Measurements from ENCODE around the gene CCT5.
"Not testable (repeated sequence)": the region's sequence is repeated elsewhere in the genome, so short reads cannot be mapped to it uniquely, and the experiment has no call there.

Gene CCT5

DNA sequence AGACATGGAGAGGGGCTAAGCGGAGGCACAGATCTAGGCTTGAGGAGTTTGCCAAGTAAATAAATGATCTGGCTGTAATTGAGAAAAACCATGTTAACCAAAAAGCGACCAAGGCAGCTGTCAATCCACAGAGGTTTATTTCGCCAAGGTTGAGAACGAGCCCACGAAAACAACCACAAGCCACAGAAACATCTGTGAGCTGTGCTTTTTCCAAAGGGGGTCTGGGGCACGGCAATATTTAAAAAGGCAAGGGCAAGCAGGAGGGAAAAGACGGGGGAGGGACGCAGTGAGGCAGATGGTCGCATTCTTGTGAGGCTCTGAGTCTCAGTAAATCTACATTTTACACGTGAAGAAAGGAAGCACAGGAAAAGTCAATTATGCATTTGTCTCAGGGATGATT is 25.4 kb downstream of the CCT5 start:
- H3K4me3 ChIP-seq (ENCODE audit: low read depth, low read length) = no peak overlapping the region

DNA sequence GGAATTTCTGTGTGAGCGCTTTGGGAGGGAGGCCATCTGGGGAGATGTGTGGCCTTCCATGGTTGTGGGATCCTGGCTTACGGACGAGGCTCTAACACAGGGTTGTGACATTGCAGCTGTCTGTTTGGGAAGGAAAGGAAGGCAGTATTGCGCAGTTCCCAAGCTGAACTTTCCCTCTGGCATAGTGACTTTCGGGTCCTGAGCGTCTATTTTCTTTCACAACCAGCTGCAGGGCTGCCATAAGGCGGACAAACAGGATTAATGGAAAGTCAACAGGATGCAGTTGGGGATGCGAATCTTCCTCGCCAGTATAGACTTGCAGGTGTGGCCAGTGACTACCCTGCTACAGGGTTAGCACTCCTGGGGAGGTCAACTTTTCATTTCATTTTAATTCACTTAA is 25.9 kb downstream of the CCT5 start:
- H3K4me3 ChIP-seq (ENCODE audit: low read depth, low read length) = no peak overlapping the region

DNA sequence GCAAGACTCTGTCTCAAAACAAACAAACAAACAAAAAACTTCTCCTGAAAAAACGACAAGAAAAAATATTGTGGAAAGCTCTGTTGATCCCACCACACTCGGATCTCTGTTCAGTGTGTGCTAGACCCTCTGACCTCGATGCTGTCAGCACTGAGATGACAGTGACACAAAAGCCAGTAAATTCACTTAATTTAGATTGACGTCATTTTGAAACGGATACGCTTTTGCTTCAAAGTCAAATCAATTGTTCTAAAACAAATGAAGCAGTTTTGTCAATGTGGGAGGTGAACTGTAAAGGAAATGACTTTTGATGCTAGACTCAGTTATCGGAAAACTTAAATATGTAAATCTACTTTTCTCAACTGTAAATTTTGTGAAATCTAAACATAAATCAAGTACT is 26.6 kb downstream of the CCT5 start:
- no peak overlapping the region for H3K4me3 ChIP-seq (ENCODE audit: low read depth, low read length)

- H3K4me3 ChIP-seq (ENCODE audit: low read depth, low read length) = no peak overlapping the region
Measured at GRCh38 chr5:10277773-10278630, 27.9 kb downstream of the CCT5 start.

- H3K4me3 ChIP-seq (ENCODE audit: low read depth, low read length) = no peak overlapping the region
Measured at GRCh38 chr5:10278658-10279279, 28.7 kb downstream of the CCT5 start.

DNA sequence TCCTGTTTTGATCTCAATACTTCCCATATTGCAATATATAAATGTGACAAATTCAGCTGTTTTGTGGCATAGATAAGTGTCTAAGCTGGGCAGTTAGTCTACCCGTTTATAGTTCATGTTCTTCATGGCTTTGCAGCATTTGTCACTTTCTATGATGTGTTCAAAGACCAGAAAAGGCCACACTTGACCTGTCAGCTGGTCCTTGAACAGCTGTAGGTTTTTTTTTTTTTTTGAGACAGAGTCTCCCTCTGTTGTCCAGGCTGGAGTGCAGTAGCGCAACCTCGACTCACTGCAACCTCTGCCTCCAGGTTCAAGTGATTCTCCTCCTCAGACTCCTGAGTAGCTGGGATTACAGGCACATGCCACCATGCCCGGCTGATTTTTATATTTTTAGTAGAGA is 29.2 kb downstream of the CCT5 start:
- H3K4me3 ChIP-seq (ENCODE audit: low read depth, low read length) = no peak overlapping the region

DNA sequence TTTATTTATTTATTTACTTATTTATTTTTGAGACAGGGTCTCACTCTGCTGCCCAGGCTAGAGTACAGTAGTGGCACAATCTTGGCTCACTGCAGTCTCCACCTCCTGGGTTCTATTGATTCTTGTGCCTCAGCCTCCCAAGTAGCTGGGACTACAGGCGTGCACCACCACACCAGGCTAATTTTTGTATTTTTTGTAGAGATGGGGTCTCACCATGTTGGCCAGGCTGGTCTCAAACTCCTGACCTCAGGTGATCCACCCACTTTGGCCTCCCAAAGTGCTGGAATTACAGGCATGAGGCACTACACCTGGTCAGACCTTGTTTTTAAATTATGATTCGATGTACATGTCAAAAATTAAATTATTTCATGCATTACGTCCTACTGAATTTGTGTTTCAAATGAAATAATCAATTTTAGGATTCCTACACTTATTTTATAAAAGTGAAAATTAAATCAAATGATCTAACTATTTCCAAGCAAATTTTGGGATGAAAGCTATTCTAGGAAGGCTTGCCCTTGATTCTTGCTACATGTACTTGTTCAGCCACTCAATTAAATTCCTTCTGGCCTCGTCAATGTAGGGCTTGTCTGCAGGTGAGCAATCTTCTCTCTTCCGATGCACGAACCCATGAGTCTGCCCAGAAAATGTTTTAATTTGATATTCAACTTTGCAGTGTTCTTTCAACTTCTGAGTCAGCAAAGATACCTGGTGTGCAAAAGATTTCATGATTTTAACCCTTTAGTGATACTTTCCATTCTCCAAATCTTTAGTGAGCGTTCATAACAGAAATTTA is 30.0 kb downstream of the CCT5 start:
- H3K4me3 ChIP-seq (ENCODE audit: low read depth, low read length) = no peak overlapping the region

GRCh38 chr5:10283927-10284635 is 34.0 kb downstream of the CCT5 start:
- no peak overlapping the region for H3K4me3 ChIP-seq (ENCODE audit: low read depth, low read length)

- H3K4me3 ChIP-seq (ENCODE audit: low read depth, low read length) = not testable (repeated sequence)
Measured at GRCh38 chr5:10285362-10285761, 35.3 kb downstream of the CCT5 start.

DNA sequence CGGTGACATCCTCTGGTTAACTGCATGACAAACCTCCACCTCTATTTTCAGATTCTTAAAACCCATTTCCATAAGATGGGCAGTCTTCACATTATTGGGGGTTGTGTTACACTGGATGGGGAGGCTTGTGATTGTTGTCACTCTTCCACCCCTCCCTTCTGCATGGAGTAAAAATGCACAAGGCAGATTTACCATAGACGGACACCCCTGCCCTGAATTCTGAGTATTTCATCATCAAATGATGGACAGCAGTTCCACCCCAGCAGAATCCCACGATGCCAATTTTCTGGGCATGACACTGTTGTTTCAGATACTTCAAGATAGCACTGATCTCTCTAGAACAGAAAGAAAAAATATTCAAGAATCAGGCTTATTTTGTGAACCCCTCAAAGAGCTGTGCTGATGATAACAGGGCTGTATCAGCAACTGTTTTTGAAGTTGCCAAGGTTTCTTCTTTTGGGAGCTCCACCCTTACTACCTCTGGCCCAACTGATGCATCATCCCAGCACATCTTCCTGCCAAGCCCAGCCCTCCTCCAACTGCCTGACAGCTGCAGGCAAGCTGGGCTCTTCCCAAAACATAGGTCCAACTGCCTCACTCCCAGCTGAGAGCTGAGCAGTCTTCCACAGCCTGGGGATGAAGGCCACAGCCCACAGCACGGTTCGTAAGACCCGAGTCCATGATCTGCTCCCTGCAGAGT is 36.2 kb downstream of the CCT5 start:
- no peak overlapping the region for H3K4me3 ChIP-seq (ENCODE audit: low read depth, low read length)

GRCh38 chr5:10286862-10287227 is 36.8 kb downstream of the CCT5 start:
- H3K4me3 ChIP-seq (ENCODE audit: low read depth, low read length) = no peak overlapping the region

GRCh38 chr5:10288592-10289219 is 38.6 kb downstream of the CCT5 start:
- H3K4me3 ChIP-seq (ENCODE audit: low read depth, low read length) = no peak overlapping the region

GRCh38 chr5:10289353-10289752 is 39.3 kb downstream of the CCT5 start:
- no peak overlapping the region for H3K4me3 ChIP-seq (ENCODE audit: low read depth, low read length)

GRCh38 chr5:10289991-10290390 is 39.9 kb downstream of the CCT5 start:
- H3K4me3 ChIP-seq (ENCODE audit: low read depth, low read length) = no peak overlapping the region

DNA sequence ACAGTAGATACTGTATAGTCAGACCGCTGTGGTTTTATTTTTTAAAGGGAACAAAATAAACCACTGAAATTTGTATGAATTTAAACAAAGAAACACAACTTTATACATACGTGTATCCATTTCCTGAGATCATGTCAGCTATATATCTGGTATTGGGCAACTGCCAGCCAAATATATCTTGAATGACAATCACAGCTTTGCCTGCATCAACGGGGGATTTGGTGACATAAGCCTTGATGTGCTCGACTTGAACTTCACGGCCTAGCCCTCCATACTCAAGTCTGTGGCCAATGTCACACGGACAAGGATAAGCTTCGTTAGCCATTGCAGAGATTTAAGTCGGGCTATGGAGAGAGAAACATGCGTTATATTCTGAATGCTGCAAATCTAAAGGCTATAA is 40.4 kb downstream of the CCT5 start:
- no peak overlapping the region for H3K4me3 ChIP-seq (ENCODE audit: low read depth, low read length)

DNA sequence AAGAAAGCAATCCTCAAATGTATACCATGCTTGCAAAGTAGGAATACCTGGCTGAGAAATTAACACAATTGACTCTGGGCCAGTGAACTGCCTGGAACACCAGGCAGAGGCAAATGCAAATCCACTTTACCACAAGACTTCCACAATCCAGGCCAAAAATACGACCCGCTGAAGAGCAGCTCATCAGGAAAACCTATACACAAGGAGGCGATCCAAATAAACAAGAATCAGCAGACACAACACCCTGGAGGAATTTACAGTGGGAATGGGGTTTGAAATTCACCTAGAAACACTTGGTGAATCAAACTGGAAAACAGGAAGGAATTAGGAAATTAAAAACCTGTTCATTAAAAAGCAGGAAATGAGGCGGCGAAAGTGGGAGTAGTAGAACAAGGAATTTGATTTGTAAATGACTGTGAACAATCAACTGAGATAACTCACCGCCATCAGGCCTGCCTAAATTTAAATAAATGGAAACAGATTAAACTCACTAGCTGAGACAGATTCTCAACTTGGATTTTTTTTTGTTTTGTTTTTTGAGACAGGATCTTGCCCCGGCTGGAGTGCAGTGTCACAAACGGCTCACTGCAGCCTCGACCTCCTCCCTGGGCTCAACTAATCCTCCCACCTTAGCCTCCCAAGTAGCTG is 41.7 kb downstream of the CCT5 start:
- H3K4me3 ChIP-seq (ENCODE audit: low read depth, low read length) = no peak overlapping the region

DNA sequence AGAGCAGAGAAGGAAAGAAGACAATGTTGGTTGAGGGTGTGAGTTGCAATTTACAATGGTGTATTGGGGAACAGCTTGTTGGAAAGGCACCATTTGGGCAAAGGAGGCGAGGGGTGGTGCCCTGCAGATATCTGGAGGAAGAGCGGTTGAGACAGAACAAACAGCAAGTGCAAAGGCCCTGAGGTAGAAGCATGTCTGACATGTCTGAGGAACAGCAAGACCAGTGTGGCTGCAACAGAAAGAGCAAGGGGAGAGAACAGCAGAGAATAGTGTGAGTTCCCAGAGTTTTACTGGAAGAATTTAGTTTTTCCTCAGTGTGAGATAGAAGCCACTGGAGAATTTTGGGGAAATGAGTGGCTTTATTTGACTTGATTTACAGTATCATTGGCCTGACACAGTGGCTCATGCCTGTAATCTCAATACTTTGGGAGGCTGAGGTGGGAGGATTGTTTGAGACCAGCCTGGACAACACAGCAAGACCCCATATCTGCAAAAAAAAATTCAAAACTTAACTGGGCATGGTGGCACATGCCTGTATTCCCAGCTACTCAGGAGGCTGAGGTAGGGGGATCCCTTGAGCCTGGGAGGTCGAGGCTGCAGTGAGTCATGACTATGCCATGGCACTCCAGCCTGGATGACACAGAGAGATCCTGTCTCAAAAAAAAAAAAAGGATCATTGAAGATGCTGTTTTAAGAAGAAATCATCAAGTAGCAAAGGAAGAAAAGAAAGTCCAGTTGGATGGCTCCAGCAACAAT is 44.0 kb downstream of the CCT5 start:
- no peak overlapping the region for H3K4me3 ChIP-seq (ENCODE audit: low read depth, low read length)

GRCh38 chr5:10295619-10296326 is 45.7 kb downstream of the CCT5 start:
- H3K4me3 ChIP-seq (ENCODE audit: low read depth, low read length) = no peak overlapping the region
